H1 (cell line): ENCODE results near the gene RAB11A. TPM values are rescaled to one million over a fixed set of nuclear protein-coding genes. Genes with fewer than 3 reads are reported as not detected.

Experiments
- CTCF ChIA-PET: fragments of 300-600 bp; sonication (Branson Sonifier 250); formaldehyde crosslinking; loops from one replicate; lab custom pipeline; 2021; ENCODE audit not compliant: partially characterized antibody; lab: Charles Lee
- POLR2A ChIA-PET: fragments of 300-600 bp; sonication (Branson Sonifier 250); formaldehyde crosslinking; loops from one replicate; lab custom pipeline; 2021; ENCODE audit warnings: inconsistent platforms; ENCODE audit not compliant: partially characterized antibody; lab: Charles Lee
- DNase-seq, 2 experiments: peaks; one replicate each; pipeline versions ENCODE4 v3.0.0 to v3.0.0-alpha.2; 2010 to 2022; ENCODE audit warnings: low spot score in 2 of 2, low read depth in 1 of 2, mixed read lengths in 1 of 2
- FAIRE-seq: peaks from 2 replicates; lab custom pipeline; 2011; peaks lifted over from hg19 to GRCh38; lab: Jason Lieb, UNC
- H2AFZ ChIP-seq: 2 replicates; pipeline ENCODE4 v1.8.1; 2012; ENCODE audit warnings: low read length, inconsistent platforms
- H2AK5ac ChIP-seq: 2 replicates; pipeline ENCODE4 v1.6.1; 2013; ENCODE audit warnings: low read depth, low read length
- H2BK120ac ChIP-seq: replicated peaks from 2 replicates; pipeline ENCODE3; 2013; ENCODE audit warnings: low read depth, low read length, inconsistent platforms
- H2BK12ac ChIP-seq: 2 replicates; pipeline ENCODE4 v1.6.1; 2013; ENCODE audit warnings: low read depth, low read length
- H2BK15ac ChIP-seq: 2 replicates; pipeline ENCODE4 v1.6.1; 2013; ENCODE audit warnings: low read length
- H2BK20ac ChIP-seq: 2 replicates; pipeline ENCODE4 v1.6.1; 2013; ENCODE audit warnings: low read length
- H2BK5ac ChIP-seq: 2 replicates; pipeline ENCODE4 v1.6.1; 2013; ENCODE audit warnings: low read depth, low read length
- H3K14ac ChIP-seq: 2 replicates; pipeline ENCODE4 v1.6.1; 2013; ENCODE audit warnings: inconsistent platforms; ENCODE audit not compliant: insufficient read length
- H3K18ac ChIP-seq: 2 replicates; pipeline ENCODE4 v1.6.1; 2013; ENCODE audit warnings: low read length; ENCODE audit errors: extremely low read depth
- H3K23ac ChIP-seq: 2 replicates; pipeline ENCODE4 v1.6.1; 2013; ENCODE audit warnings: inconsistent platforms; ENCODE audit not compliant: insufficient read length
- H3K23me2 ChIP-seq: 2 replicates; pipeline ENCODE4 v1.6.1; 2013; ENCODE audit warnings: low read depth, low read length
- H3K27ac ChIP-seq: 2 replicates; pipeline ENCODE4 v1.6.1; 2011; ENCODE audit warnings: low read depth, low read length, inconsistent platforms
- H3K27me3 ChIP-seq, 4 experiments: replicated peaks in 1 of 4; 1 replicate in 1 of 4; 2 replicates in 3 of 4; pipeline versions ENCODE4 v1.6.1 to v1.8.1; 2011 to 2013; ENCODE audit warnings: low read length in 3 of 4, mild to moderate bottlenecking in 3 of 4, inconsistent platforms in 2 of 4, mixed read lengths in 2 of 4, moderate library complexity in 1 of 4; ENCODE audit not compliant: control insufficient read depth in 3 of 4, insufficient read depth in 3 of 4; ENCODE audit errors: extremely low read depth in 1 of 4
- H3K36me3 ChIP-seq, 4 experiments: 2 replicates each; pipeline versions ENCODE4 v1.6.1 to v1.8.1; 2011 to 2013; ENCODE audit warnings: mild to moderate bottlenecking in 4 of 4, low read length in 3 of 4, moderate library complexity in 2 of 4, control low read depth in 1 of 4, inconsistent platforms in 1 of 4; ENCODE audit not compliant: insufficient read depth in 4 of 4, control insufficient read depth in 2 of 4
- H3K4ac ChIP-seq: replicated peaks from 2 replicates; pipeline ENCODE3; 2013; ENCODE audit warnings: low read length, low read depth, mixed read lengths, inconsistent platforms; ENCODE audit not compliant: insufficient read length
- H3K4me1 ChIP-seq, 4 experiments: replicated peaks in 1 of 4; 1 replicate in 1 of 4; 2 replicates in 3 of 4; pipeline versions ENCODE4 v1.6.1 to v1.8.1; 2011 to 2013; ENCODE audit warnings: low read length in 3 of 4, inconsistent platforms in 2 of 4, mixed read lengths in 1 of 4; ENCODE audit not compliant: insufficient read depth in 4 of 4, control insufficient read depth in 3 of 4
- H3K4me2 ChIP-seq, 2 experiments: 2 replicates each; pipeline versions ENCODE4 v1.6.1 to v1.8.1; 2011 to 2013; ENCODE audit warnings: low read depth in 2 of 2, low read length in 2 of 2, control low read depth in 1 of 2, inconsistent platforms in 1 of 2, mild to moderate bottlenecking in 1 of 2; ENCODE audit not compliant: insufficient read depth in 1 of 2
- H3K4me3 ChIP-seq, 4 experiments: fragments of 200-600, 300-600 bp in 1 of 4; sonication (generic), shearing (Covaris generic), sonication (Bioruptor Twin) in 1 of 4; 2 replicates each; pipeline versions ENCODE4 v1.5.1 to v1.8.1; 2011 to 2016; ENCODE audit warnings: low read length in 4 of 4, low read depth in 3 of 4, control low read depth in 2 of 4, inconsistent platforms in 2 of 4, mild to moderate bottlenecking in 2 of 4, mixed read lengths in 1 of 4, moderate library complexity in 1 of 4; ENCODE audit not compliant: insufficient read depth in 2 of 4; ENCODE audit errors: extremely low read depth in 1 of 4
- H3K56ac ChIP-seq: replicated peaks from 2 replicates; pipeline ENCODE3; 2013; ENCODE audit warnings: low read depth, mild to moderate bottlenecking, mixed read lengths, low read length, inconsistent platforms; ENCODE audit not compliant: insufficient read length
- H3K79me1 ChIP-seq: 2 replicates; pipeline ENCODE4 v1.6.1; 2013; ENCODE audit warnings: low read depth, low read length, control low read depth
- H3K79me2 ChIP-seq, 2 experiments: 2 replicates each; pipeline versions ENCODE4 v1.6.1 to v1.8.1; 2012 to 2013; ENCODE audit warnings: low read length in 2 of 2, mild to moderate bottlenecking in 2 of 2, inconsistent platforms in 1 of 2; ENCODE audit not compliant: insufficient read depth in 2 of 2, control insufficient read depth in 1 of 2
- H3K9ac ChIP-seq, 4 experiments: replicated peaks in 1 of 4; 1 replicate in 1 of 4; 2 replicates in 3 of 4; pipeline versions ENCODE4 v1.6.1 to v1.8.1; 2011 to 2013; ENCODE audit warnings: low read depth in 3 of 4, low read length in 3 of 4, control low read depth in 2 of 4, mild to moderate bottlenecking in 2 of 4, moderate library complexity in 2 of 4, inconsistent platforms in 1 of 4; ENCODE audit errors: extremely low read depth in 1 of 4
- H3K9me3 ChIP-seq, 2 experiments: 2 replicates each; pipeline versions ENCODE4 v1.6.1 to v1.8.1; 2012 to 2013; ENCODE audit warnings: mild to moderate bottlenecking in 2 of 2, moderate library complexity in 2 of 2, control low read depth in 1 of 2, inconsistent platforms in 1 of 2, low read depth in 1 of 2, low read length in 1 of 2, mixed read lengths in 1 of 2; ENCODE audit not compliant: insufficient read depth in 2 of 2
- H4K20me1 ChIP-seq, 2 experiments: replicated peaks in 1 of 2; 2 replicates each; pipeline versions ENCODE3 to v1.8.1; 2011 to 2013; ENCODE audit warnings: inconsistent platforms in 2 of 2, low read length in 2 of 2, mild to moderate bottlenecking in 1 of 2; ENCODE audit not compliant: insufficient read depth in 2 of 2, control insufficient read depth in 1 of 2
- H4K5ac ChIP-seq: 2 replicates; pipeline ENCODE4 v1.6.1; 2013; ENCODE audit warnings: low read length, low read depth, mixed read lengths, inconsistent platforms; ENCODE audit not compliant: insufficient read length
- H4K8ac ChIP-seq: 2 replicates; pipeline ENCODE4 v1.8.0; 2013; ENCODE audit warnings: mild to moderate bottlenecking, moderate library complexity, low read length, inconsistent platforms; ENCODE audit not compliant: insufficient read depth; ENCODE audit errors: extremely low read depth
- H4K91ac ChIP-seq: replicated peaks from 2 replicates; pipeline ENCODE3; 2013; ENCODE audit warnings: low read length, mixed read lengths, inconsistent platforms; ENCODE audit not compliant: insufficient read length
- EGR1 ChIP-seq: IDR thresholded peaks from 2 replicates; pipeline ENCODE4 v1.6.1; 2011; ENCODE audit warnings: low read depth, low read length, borderline replicate concordance
- HDAC6 ChIP-seq: IDR thresholded peaks from one replicate; pipeline ENCODE4 v1.7.1; 2012; ENCODE audit warnings: low read depth, mild to moderate bottlenecking, inconsistent platforms, low read length, moderate library complexity
- WGBS, 2 experiments: shearing (Covaris generic) in 1 of 2; methylation state at CpG; one replicate each; pipeline versions ENCODE4 v1.1.6 to v1.1.7; 2013 to 2015; ENCODE audit warnings: low lambda C conversion rate in 2 of 2, mixed read lengths in 2 of 2, inconsistent platforms in 1 of 2, low coverage in 1 of 2, missing lambda C conversion rate in 1 of 2; ENCODE audit not compliant: insufficient replicate concordance in 2 of 2, insufficient coverage in 1 of 2, insufficient read length in 1 of 2; ENCODE audit errors: extremely low coverage in 1 of 2, missing lambda C conversion rate in 1 of 2; 5-methylcytosine and 5-hydroxymethylcytosine counted together
- polyA plus RNA-seq, 7 experiments: library from polyadenylated mRNA; depleted of rRNA in 3 of 7; stranded (reverse) in 5 of 7; unstranded in 2 of 7; fragments of >200 nt in 5 of 7; fragments of 200-250 nt in 2 of 7; gene quantifications; 1 replicate in 5 of 7; 2 replicates in 1 of 7; 4 replicates in 1 of 7; pipeline versions ENCODE4 v1.2.1 to v1.2.3, GENCODE V29; 2011 to 2013; ENCODE audit warnings: missing spikeins in 2 of 7, mixed read lengths in 2 of 7
- total RNA-seq: library from RNA; stranded (reverse); fragmentation: NEBNext Ultra II Directional; extraction: Animal tissue kit (Norgen Biotek cat#: 25700); gene quantifications from 2 replicates; pipeline ENCODE4 v1.2.1, GENCODE V29; 2021

The RAB11A gene
- total and polyA plus RNA-seq, 2 of the 8 experiments (the other 6 are each of a cell fraction or from before 2014, with no cell fraction given), result 211 to 254 TPM

DNA sequence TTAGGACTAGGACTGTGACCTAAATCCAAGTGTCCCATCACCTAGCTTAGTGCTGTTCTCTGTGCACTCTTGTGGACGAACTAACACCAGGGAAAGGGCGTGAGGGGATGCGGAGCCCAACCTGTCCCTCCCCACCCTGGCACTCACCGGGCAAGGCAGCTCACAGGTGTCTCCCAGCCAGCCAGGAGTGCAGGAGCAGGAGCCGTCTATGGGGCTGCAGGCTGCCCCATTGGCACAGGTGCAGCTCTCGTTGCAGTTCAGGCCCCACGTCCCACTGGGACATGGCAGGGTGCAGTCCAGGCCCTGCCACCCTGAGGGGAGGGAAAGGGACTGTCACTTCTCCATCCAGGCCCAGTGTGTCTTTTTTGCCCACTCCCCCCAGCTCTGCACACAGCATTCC, 60.3 kb downstream of the RAB11A start:
- Histone ChIP-seq H3K27ac (no peak overlapping the region), H3K79me1 (no peaks in the 10 kb centered on the region), H4K8ac (no peak overlapping the region), H3K56ac (no peak overlapping the region), H3K27me3 (no peaks in the 10 kb centered on the region), H3K14ac (no peak overlapping the region), H3K4me1 (peaks cover 0 to 2% (median 0%) of the 10 kb centered on the region in 4 experiments; a peak in 3 of 7 replicates), H3K4me2 (no peak overlapping the region), H3K36me3 (no peaks in the 10 kb centered on the region), H3K23ac (no peak overlapping the region), H2AK5ac (no peak overlapping the region), H2BK12ac (no peak overlapping the region), H2BK15ac (no peak overlapping the region), H4K91ac (no peak overlapping the region), H4K20me1 (no peaks in the 10 kb centered on the region), H3K9me3 (no peaks in the 10 kb centered on the region), H2BK120ac (no peak overlapping the region), H3K4ac (no peak overlapping the region), H2AFZ (no peak overlapping the region), H2BK20ac (no peak overlapping the region), H4K5ac (no peak overlapping the region), H3K23me2 (no peaks in the 10 kb centered on the region), H3K4me3 (no peak overlapping the region), H3K9ac (no peak overlapping the region), H3K18ac (no peak overlapping the region), H3K79me2 (no peaks in the 10 kb centered on the region), H2BK5ac (no peak overlapping the region)
- TF ChIP-seq EGR1 (no peak), HDAC6 (no peak)
- ChIA-PET POLR2A (interaction anchor here (0.6 to 1.8 kb wide), 3 partner anchors 42 to 362 kb away, joined by 3 to 4 read pairs (median 3); partner anchors contain the start of gene RAB11A), CTCF (interaction anchor here (0.8 to 5.1 kb wide), 10 partner anchors 9 to 333 kb away, joined by 3 to 45 read pairs (median 4); no protein-coding TSS in a partner anchor)
- FAIRE-seq (no peak), DNase-seq (no peak)
- WGBS, 2 experiments, result 87% methylated on average over 7 of the region's 7 CpGs; no CpG with 5 or more reads in 1 of the 2 experiments
